ENCODE data around the gene RARB. TPM values are rescaled to one million over a fixed set of nuclear protein-coding genes. Genes with fewer than 3 reads are reported as not detected.

Gene RARB
- total RNA-seq: 19.4 TPM
- long read RNA-seq, transcript RARB-201 (8 exons, 3,084 nt): major isoform, 47 of 50 reads
- long read RNA-seq, partial matches to known transcripts: 2 of 50 reads
- long read RNA-seq, other reads (novel, unspliced or antisense): 1 of 50 reads

GRCh38 chr3:25427942-25428788 lies at the start of gene RARB:
Gene RARB (plus strand): TSS chr3:25428263. CDS start chr3:25428732, 469 bp downstream.
- peak; percentile 74 for DNase-seq
- intact Hi-C loops (cut with DNase I): loop anchor here (5.0 to 10.0 kb wide), 2 partner anchors 164 to 243 kb away; no protein-coding TSS in a partner anchor
- peak; percentile 88 for ATAC-seq (ENCODE audit: poor library complexity)

- DNase-seq: no peak
- no peak for ATAC-seq (ENCODE audit: poor library complexity)
- intact Hi-C loops (cut with DNase I): no loop called here
Observed at GRCh38 chr3:25378786-25379311, 49.2 kb upstream of the RARB start.

GRCh38 chr3:25380222-25380739 lies 47.8 kb upstream of the RARB start:
- ATAC-seq (ENCODE audit: poor library complexity): no peak
- DNase-seq: no peak
- intact Hi-C loops (cut with DNase I): no loop called here

GRCh38 chr3:25381083-25381482 lies 47.0 kb upstream of the RARB start:
- ATAC-seq (ENCODE audit: poor library complexity) (no peak), DNase-seq (no peak)
- intact Hi-C loops (cut with DNase I): no loop called here

- intact Hi-C loops (cut with DNase I): no loop called here
- no peak for DNase-seq
- ATAC-seq (ENCODE audit: poor library complexity): no peak
Observed at GRCh38 chr3:25384471-25384870, 43.6 kb upstream of the RARB start.

- intact Hi-C loops (cut with DNase I): no loop called here
- no peak for ATAC-seq (ENCODE audit: poor library complexity)
- DNase-seq: no peak
Observed at GRCh38 chr3:25385807-25386460, 42.1 kb upstream of the RARB start.

GRCh38 chr3:25386686-25387255 lies 41.3 kb upstream of the RARB start:
- ATAC-seq (ENCODE audit: poor library complexity) (no peak), DNase-seq (no peak)
- intact Hi-C loops (cut with DNase I): no loop called here

- intact Hi-C loops (cut with DNase I): no loop called here
- no peak for ATAC-seq (ENCODE audit: poor library complexity)
- DNase-seq: no peak
Observed at GRCh38 chr3:25390605-25391004, 37.5 kb upstream of the RARB start.

- intact Hi-C loops (cut with DNase I): no loop called here
- ATAC-seq (ENCODE audit: poor library complexity) (no peak), DNase-seq (no peak)
Observed at GRCh38 chr3:25396251-25396650, 31.8 kb upstream of the RARB start.

GRCh38 chr3:25396686-25397085 lies 31.4 kb upstream of the RARB start:
- DNase-seq (no peak), ATAC-seq (ENCODE audit: poor library complexity) (no peak)
- intact Hi-C loops (cut with DNase I): no loop called here

GRCh38 chr3:25397150-25397549 lies 30.9 kb upstream of the RARB start:
- no peak for DNase-seq
- intact Hi-C loops (cut with DNase I): no loop called here
- ATAC-seq (ENCODE audit: poor library complexity): no peak

GRCh38 chr3:25400587-25400986 lies 27.5 kb upstream of the RARB start:
- intact Hi-C loops (cut with DNase I): no loop called here
- no peak for DNase-seq
- no peak for ATAC-seq (ENCODE audit: poor library complexity)

GRCh38 chr3:25403968-25404367 lies 24.1 kb upstream of the RARB start:
- no peak for DNase-seq
- no peak for ATAC-seq (ENCODE audit: poor library complexity)
- intact Hi-C loops (cut with DNase I): no loop called here

- intact Hi-C loops (cut with DNase I): no loop called here
- no peak for ATAC-seq (ENCODE audit: poor library complexity)
- DNase-seq: no peak
Observed at GRCh38 chr3:25404569-25404968, 23.5 kb upstream of the RARB start.

- ATAC-seq (ENCODE audit: poor library complexity) (no peak), DNase-seq (no peak)
- intact Hi-C loops (cut with DNase I): no loop called here
Observed at GRCh38 chr3:25405335-25405734, 22.7 kb upstream of the RARB start.

GRCh38 chr3:25410703-25411102 lies 17.4 kb upstream of the RARB start:
- DNase-seq (no peak), ATAC-seq (ENCODE audit: poor library complexity) (no peak)
- intact Hi-C loops (cut with DNase I): no loop called here

- ATAC-seq (ENCODE audit: poor library complexity) (no peak), DNase-seq (no peak)
- intact Hi-C loops (cut with DNase I): no loop called here
Observed at GRCh38 chr3:25412269-25412668, 15.8 kb upstream of the RARB start.

- DNase-seq (no peak), ATAC-seq (ENCODE audit: poor library complexity) (no peak)
- intact Hi-C loops (cut with DNase I): no loop called here
Observed at GRCh38 chr3:25416176-25416575, 11.9 kb upstream of the RARB start.

- ATAC-seq (ENCODE audit: poor library complexity): no peak
- intact Hi-C loops (cut with DNase I): no loop called here
- no peak for DNase-seq
Observed at GRCh38 chr3:25418596-25418995, 9.5 kb upstream of the RARB start.

All from Right ventricle myocardium superior (tissue), 1 donor.